ENCODE data around the gene SPATA12. TPM values are rescaled to one million over a fixed set of nuclear protein-coding genes. Genes with fewer than 3 reads are reported as not detected.

SPATA12 gene
- total RNA-seq (2022; extraction: Qiagen RNA extraction), result 0.30 to 0.38 TPM (median 0.37 TPM) in 5 replicates

GRCh38 chr3:57060089-57060821 is at the start of gene SPATA12:
TSS of gene SPATA12 (plus strand) at chr3:57060664. CDS start at chr3:57073695, 13,031 bp downstream.

Other genes starting within 250 kb of the SPATA12 start
- 0.54 to 1.4 TPM (median 1.1 TPM) in 5 replicates for gene IL17RD, start 104.7 kb downstream of the SPATA12 start, total RNA-seq (2022; extraction: Qiagen RNA extraction)
- 0.15 to 0.39 TPM (median 0.27 TPM) in 5 replicates for gene HESX1, start 139.3 kb downstream of the SPATA12 start, total RNA-seq (2022; extraction: Qiagen RNA extraction)
- gene APPL1, start 167.1 kb downstream of the SPATA12 start, total RNA-seq (2022; extraction: Qiagen RNA extraction), result 12.0 to 19.8 TPM (median 16.7 TPM) in 5 replicates
- not detected in 5 replicates for gene ASB14, start 232.0 kb downstream of the SPATA12 start, total RNA-seq (2022; extraction: Qiagen RNA extraction)

All from A549 treated with Hydrocortisone at 1 μM for 4 hours (cell line).